GM21576 (cell line): ENCODE results near the gene PSTPIP1.

Experiments used
- ATAC-seq: cut with Tn5 transposase; IDR thresholded peaks from one replicate; pipeline ENCODE4 v1.9.1; 2021; ENCODE audit warnings: mild to moderate bottlenecking, moderate library complexity; ENCODE audit not compliant: unreplicated experiment

The PSTPIP1 gene

DNA sequence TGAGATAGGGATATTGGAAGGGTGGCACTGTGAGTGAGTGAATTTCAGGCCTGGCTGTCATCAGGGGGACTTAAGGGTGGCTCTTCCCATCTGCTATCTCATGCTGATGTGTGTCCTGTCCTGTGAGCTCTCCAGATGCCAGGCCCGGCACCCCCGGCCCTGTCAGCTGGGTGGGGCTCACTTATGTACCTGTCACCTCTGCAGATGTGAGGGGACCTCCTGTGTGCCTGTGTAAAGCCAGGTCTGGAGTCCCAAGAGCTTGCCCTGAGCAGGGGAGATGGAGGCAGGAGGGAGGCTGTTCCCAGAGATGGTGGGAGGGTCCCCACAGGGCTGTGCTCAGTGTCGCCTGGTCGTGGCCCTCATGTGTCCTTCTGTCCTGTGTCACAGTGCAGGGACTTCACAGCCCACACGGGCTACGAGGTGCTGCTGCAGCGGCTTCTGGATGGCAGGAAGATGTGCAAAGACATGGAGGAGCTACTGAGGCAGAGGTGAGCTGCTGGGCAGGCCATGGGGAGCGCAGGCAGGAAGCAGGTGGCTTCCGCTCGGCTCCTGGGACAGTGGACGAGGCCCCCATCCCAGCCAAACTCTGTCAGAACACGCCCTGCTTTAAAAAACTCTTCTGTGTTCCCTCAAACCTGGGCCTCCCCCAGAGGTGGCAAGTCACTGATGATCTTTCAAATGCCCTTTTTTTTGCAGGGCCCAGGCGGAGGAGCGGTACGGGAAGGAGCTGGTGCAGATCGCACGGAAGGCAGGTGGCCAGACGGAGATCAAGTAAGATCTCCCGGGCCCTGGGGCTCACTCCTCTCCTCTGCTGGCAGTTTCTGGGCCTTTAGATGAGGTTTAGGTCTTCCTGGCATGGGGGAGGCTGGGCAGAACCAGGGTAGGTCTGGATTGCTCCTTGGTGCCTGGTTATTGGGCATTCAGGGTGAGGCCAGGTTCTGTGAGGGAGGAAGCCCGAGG is 23.1 kb downstream of the PSTPIP1 start:
- no peak for ATAC-seq

- ATAC-seq, result no peak
These were observed 24.0 kb downstream of the PSTPIP1 start for GRCh38 chr15:77018796-77019505.

- no peak for ATAC-seq
These were observed 24.8 kb downstream of the PSTPIP1 start for GRCh38 chr15:77019521-77020331.

- no peak for ATAC-seq
These were observed 25.6 kb downstream of the PSTPIP1 start for GRCh38 chr15:77020348-77021087.

DNA sequence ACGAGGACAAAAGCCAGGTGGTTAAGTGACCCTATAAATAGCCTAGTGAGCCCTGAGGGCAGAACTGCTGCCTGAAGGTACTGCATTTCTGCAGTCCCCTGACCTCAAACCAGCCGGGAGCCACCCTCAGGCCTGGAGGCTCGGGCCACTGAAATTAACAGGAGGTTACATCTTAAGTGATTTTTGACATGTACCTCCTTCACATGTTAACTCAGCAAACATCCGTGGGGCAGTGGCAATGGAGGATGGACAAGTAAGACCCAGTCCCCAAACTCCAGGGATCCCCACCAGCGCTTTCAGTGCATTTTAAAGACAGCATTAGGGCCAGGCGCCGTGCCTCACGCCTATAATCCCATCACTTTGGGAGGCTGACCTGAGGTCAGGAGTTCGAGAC is 26.2 kb downstream of the PSTPIP1 start:
- no peak for ATAC-seq

DNA sequence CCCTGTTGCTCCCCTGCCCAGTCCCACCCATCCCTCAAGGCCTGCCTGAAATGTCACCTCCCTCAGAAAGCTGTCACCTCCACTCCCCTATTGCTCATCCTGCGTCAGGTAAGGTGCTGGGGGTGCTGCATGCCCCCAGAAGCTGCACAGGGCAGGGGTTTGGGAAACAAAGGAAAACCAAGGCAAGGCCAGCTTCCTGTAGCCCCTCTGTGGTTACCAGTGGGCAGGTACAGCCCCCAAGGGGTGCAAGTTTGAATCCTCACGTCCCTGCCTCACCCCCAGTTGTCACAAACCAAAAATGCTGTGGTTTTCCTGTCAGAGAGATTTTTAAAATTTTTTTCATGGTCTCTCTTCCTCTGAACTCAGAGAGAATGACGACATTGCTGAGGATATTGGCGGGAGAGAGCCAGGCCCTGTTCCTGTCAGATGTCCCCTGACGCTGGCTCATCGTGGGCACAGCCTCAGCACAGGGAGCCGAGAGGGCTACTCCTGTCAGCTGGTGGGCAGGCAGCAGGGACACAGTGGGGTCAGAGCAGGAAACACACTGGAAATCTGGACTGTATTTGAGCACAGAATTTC is 27.0 kb downstream of the PSTPIP1 start:
- ATAC-seq, result no peak

DNA sequence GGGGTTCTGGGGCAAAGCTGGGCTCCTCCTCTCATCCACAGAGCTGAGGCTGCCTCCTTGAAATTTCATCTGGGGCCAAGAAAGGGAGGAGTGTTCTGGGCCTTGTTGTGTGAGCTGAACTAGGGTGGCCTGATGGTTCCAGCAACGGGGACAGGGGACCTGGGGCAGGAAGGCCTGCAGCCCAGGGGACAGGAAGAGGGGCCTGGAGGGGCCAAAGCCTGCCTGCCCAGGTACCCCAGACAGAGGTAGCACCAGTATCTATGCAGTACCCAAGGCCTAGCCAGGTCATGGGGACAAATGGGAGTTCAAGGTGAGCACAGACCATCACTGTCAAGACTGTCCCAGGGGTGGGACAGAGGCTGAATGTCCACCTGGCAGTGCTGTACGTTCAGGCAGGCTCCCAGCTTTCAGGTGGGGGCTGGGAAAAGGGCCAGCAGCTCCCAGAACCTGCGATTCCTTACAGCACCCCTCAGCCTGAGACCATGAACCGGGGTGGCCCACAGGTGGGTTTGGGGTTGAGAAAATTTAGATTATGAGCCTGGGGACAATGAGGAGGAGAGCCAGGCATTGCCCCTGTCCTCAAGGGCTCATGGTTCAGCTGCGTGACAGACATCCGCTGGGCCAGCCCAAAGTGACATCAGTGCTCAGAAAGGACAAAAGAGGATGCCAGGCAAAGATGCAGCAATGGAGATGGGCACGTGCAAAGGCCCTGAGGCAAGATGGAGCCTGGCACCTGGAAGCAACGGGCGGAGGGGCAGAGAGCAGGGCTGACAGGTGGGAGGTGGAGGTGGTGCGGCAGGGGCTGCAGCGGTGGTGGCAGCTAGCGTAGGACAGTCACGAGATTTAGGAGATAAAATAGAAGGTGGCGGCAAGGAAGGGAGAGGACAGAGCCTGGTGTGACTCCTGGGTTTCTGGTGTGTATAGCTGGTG is 28.0 kb downstream of the PSTPIP1 start:
- ATAC-seq, result no peak

GRCh38 chr15:77023576-77024272 is 28.8 kb downstream of the PSTPIP1 start:
- no peak for ATAC-seq

- ATAC-seq, result no peak
These were observed 29.6 kb downstream of the PSTPIP1 start for GRCh38 chr15:77024273-77025082.

- ATAC-seq, result no peak
These were observed 30.4 kb downstream of the PSTPIP1 start for GRCh38 chr15:77025083-77025901.

DNA sequence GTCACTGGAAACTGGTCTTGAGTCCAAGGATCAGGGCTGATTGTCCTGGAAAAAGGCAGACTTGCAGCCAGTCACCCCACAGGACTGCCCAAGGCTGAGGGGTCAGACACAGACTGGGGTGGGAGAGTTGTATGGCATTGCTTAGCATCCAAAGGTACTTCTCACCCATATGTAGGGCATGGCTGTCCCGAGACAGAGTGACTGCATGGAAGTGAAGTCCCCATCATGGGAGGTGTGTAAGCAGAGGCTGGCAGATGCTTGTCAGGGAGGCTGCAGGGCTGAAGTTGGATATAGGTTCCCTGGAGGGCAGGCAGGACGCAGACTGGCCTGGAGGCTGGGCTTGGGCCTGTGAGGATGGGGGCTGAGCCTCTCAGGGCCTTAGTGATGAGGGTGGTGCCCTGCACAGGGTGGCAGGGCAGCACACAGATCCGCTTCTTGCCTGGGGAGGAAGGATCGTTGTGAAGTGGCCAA is 31.1 kb downstream of the PSTPIP1 start:
- no peak for ATAC-seq

DNA sequence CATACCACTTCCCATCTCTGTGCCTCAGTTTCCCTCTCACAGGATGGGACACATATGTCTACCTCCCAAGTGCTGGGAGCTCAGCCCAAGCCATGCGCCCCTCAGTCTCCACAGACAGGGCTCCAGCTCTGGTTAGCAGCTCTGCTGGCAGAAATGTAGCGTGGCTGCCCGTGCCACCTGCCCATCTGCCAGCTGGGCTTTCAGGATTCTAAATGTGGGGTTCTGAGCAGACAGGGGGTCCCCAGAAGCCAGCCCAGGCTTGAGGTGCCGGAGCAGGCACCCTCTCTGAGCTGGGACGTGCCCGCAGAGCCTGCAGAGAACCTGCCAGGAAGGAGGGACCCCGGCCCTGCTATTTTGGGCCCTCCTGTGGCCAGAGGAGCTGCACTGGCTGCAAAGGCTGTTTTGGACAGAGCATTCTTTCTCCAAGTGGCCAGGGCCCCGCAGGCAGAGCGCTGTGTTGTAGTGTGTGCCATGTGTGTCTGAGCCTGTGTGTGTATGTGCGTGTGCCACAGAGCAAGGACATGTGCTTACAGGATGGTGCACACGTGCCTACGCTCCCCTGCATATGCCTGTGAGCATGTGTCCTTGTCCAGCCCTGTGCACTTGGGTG is 31.7 kb downstream of the PSTPIP1 start:
- no peak for ATAC-seq

GRCh38 chr15:77027111-77027696 is 32.3 kb downstream of the PSTPIP1 start:
- ATAC-seq, result no peak

- no peak for ATAC-seq
These were observed 32.9 kb downstream of the PSTPIP1 start for GRCh38 chr15:77027697-77028450.
